SK-N-SH treated with all-trans-retinoic acid at 6 μM for 48 hours (cell line): ENCODE results near the gene UGT2A3.
"Not testable (repeated sequence)": the region's sequence is repeated elsewhere in the genome, so short reads cannot be mapped to it uniquely, and the experiment has no call there.

ENCODE experiments used
- ATAC-seq: fragments of 200-7000 bp; cut with Tn5 transposase; 3 replicates; pipeline ENCODE4 v1.9.1; 2020; ENCODE audit warnings: mild to moderate bottlenecking, moderate library complexity
- CSDC2 ChIP-seq: fragments of 250-450 bp; sonication (Bioruptor Pico); IDR thresholded peaks from 2 replicates; pipeline ENCODE4 v1.5.0; 2020; ENCODE audit warnings: mild to moderate bottlenecking, moderate library complexity
- ESRRG ChIP-seq: fragments of 250-450 bp; sonication (Bioruptor Pico); IDR thresholded peaks from 2 replicates; pipeline ENCODE4 v1.6.1; 2021; ENCODE audit warnings: mild to moderate bottlenecking
- GLIS3 ChIP-seq: fragments of 250-450 bp; sonication (Bioruptor Pico); IDR thresholded peaks from 2 replicates; pipeline ENCODE4 v1.5.0; 2020; ENCODE audit warnings: mild to moderate bottlenecking, moderate library complexity
- ISL1 ChIP-seq: fragments of 250-450 bp; sonication (Bioruptor Pico); IDR thresholded peaks from 2 replicates; pipeline ENCODE4 v2.1.2; 2022; ENCODE audit warnings: mild to moderate bottlenecking, moderate library complexity
- OSR1 ChIP-seq: fragments of 250-450 bp; sonication (Bioruptor Pico); IDR thresholded peaks from 2 replicates; pipeline ENCODE4 v1.8.0; 2022; ENCODE audit warnings: moderate library complexity, mild to moderate bottlenecking, inconsistent platforms
- SNAI2 ChIP-seq: fragments of 250-450 bp; sonication (Bioruptor Pico); IDR thresholded peaks from 2 replicates; pipeline ENCODE4 v1.5.0; 2020; ENCODE audit warnings: mild to moderate bottlenecking, moderate library complexity
- TCF4 ChIP-seq: fragments of 250-450 bp; sonication (Bioruptor Pico); IDR thresholded peaks from 2 replicates; pipeline ENCODE4 v1.8.0; 2021; ENCODE audit warnings: mild to moderate bottlenecking, moderate library complexity, borderline replicate concordance
- TOX ChIP-seq: fragments of 250-450 bp; sonication (Bioruptor Pico); IDR thresholded peaks from 2 replicates; pipeline ENCODE4 v1.8.0; 2021; ENCODE audit warnings: mild to moderate bottlenecking, moderate library complexity, borderline replicate concordance
- ZC3H10 ChIP-seq: fragments of 250-450 bp; sonication (Bioruptor Pico); IDR thresholded peaks from 2 replicates; pipeline ENCODE4 v1.5.1; 2021; ENCODE audit warnings: mild to moderate bottlenecking, moderate library complexity
- ZFP30 ChIP-seq: fragments of 450-650 bp; formaldehyde crosslinking; IDR thresholded peaks from 2 replicates; pipeline ENCODE4 v1.5.0; 2022; ENCODE audit warnings: mild to moderate bottlenecking, moderate library complexity
- ZNF565 ChIP-seq: fragments of 450-650 bp; formaldehyde crosslinking; conservative IDR thresholded peaks from 2 replicates; pipeline ENCODE4 v1.5.0; 2020; ENCODE audit warnings: low read depth, mild to moderate bottlenecking, moderate library complexity
- ZNF8 ChIP-seq: fragments of 450-650 bp; formaldehyde crosslinking; IDR thresholded peaks from 2 replicates; pipeline ENCODE4 v1.5.0; 2020; ENCODE audit warnings: mild to moderate bottlenecking, moderate library complexity
- TF ChIP-seq, protein P1 (sequence below): fragments of 250-450 bp; sonication (Bioruptor Pico); IDR thresholded peaks from 2 replicates; pipeline ENCODE4 v1.5.0; 2020; ENCODE audit warnings: mild to moderate bottlenecking, moderate library complexity
- TF ChIP-seq, protein P2 (sequence below): fragments of 250-450 bp; sonication (Bioruptor Pico); IDR thresholded peaks from 2 replicates; pipeline ENCODE4 v1.8.0; 2020; ENCODE audit warnings: mild to moderate bottlenecking, moderate library complexity, borderline replicate concordance
- TF ChIP-seq, protein P3 (sequence below): fragments of 250-450 bp; sonication (Bioruptor Pico); IDR thresholded peaks from 2 replicates; pipeline ENCODE4 v1.8.0; 2021; ENCODE audit warnings: low read depth, mild to moderate bottlenecking, moderate library complexity, borderline replicate concordance
- TF ChIP-seq, protein P4 (sequence below): fragments of 250-450 bp; sonication (Bioruptor Pico); IDR thresholded peaks from 2 replicates; pipeline ENCODE4 v1.5.1; 2020; ENCODE audit warnings: low read depth, mild to moderate bottlenecking, moderate library complexity

Gene UGT2A3

DNA sequence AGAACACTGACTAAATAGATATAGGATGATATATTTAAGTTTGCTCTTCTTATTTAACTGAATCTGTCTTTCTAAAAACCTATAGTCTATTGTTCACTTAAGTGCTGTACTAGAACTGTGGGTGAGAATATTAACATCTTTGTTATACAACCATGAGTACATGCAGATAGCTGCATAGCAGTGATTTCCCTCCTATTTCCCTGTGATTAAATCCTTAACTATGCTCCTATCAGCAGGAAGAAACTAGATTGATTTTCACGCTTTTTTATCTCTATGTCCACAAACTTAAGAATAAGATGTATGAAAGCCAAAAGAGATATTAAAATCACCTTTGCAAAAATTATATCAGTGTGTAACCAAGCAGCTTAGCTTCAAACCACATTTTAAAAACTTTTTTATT lies 11.3 kb upstream of the UGT2A3 start:
- TF ChIP-seq SNAI2 (no peak), GLIS3 (CRISPR knock-in tag) (no peak), ZNF565 (CRISPR knock-in tag) (no peak)
- ATAC-seq = no peak

DNA sequence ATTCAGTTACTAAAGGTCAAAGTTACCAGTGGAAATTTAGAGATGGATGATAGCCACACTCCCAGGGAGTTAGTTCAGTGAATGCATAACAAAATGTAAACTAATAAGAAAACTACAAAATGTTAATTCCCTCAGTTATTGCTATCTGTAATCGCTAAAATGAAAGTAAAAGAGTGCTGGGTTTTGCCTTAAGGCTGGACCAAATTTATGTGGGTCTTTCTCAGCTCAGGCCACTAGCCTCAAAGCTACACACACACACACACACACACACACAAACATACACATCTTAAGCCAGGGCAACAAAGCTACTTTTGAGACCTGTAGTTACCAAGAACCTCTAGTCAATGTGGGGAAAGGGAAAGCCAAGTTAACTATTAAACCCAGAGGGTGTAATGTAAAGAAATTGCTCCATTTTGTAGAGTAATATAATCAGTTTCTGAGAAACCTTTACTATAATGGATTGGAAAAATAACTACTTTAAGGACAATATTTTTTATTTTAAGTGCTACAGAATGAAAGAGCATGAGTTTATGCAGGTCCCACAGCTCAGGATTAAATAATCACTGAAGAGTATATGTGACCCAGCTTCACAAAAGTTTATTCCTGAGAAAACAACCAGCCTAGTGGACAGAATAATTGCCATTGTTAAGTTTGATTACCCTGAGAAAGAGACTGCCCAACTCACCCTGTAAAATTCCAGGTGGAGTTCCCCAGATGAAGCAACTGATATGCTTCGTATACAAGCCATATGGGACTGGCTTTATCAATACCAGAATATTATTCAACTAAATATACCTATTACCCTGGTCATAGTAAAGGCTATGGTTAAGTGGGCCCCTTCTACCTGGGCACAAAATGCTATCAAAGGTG lies 8.9 kb upstream of the UGT2A3 start:
- no peak for ATAC-seq
- TF ChIP-seq, protein P1, sequence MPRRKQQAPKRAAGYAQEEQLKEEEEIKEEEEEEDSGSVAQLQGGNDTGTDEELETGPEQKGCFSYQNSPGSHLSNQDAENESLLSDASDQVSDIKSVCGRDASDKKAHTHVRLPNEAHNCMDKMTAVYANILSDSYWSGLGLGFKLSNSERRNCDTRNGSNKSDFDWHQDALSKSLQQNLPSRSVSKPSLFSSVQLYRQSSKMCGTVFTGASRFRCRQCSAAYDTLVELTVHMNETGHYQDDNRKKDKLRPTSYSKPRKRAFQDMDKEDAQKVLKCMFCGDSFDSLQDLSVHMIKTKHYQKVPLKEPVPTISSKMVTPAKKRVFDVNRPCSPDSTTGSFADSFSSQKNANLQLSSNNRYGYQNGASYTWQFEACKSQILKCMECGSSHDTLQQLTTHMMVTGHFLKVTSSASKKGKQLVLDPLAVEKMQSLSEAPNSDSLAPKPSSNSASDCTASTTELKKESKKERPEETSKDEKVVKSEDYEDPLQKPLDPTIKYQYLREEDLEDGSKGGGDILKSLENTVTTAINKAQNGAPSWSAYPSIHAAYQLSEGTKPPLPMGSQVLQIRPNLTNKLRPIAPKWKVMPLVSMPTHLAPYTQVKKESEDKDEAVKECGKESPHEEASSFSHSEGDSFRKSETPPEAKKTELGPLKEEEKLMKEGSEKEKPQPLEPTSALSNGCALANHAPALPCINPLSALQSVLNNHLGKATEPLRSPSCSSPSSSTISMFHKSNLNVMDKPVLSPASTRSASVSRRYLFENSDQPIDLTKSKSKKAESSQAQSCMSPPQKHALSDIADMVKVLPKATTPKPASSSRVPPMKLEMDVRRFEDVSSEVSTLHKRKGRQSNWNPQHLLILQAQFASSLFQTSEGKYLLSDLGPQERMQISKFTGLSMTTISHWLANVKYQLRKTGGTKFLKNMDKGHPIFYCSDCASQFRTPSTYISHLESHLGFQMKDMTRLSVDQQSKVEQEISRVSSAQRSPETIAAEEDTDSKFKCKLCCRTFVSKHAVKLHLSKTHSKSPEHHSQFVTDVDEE (CRISPR knock-in tag) = no peak
- TF ChIP-seq OSR1 (CRISPR knock-in tag) = no peak

DNA sequence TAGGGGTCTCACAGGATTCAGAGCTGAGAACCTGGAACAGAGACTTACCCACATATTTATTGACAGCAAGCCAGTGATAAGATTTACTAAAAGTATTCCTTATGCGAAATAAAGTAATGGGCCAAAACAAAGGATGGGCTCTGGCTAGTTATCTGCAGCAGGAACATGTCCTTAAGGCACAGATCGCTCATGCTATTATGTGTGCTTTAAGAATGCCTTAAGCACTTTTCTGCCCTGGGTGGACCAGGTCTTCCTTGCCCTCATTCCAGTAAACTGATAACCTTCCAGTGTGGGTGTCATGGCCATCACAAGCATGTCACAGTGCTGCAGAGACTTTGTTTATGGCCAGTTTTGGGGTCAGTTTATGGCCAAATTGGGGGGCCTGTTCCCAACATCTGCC lies 7.5 kb upstream of the UGT2A3 start:
- not testable (repeated sequence) for ATAC-seq

DNA sequence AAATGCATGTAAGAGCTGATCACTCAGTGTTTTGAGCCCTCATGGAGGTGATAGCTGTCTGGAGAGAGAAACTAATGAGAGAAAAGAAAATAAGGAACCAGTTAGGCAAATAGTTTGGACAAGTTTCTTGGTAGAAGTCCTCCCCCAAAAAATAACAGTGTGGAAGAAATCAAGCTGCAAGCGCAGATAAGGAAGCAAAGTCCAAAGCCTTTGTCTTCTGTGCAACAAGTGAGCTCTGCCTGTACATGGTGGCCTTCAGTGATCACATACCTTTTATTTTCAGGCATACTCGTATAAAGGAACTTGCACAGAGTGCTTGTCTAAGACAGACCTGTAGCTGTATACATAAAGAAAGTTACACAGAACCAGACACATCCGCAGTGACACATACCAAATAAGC lies 2.5 kb upstream of the UGT2A3 start:
- ATAC-seq = no peak
- TF ChIP-seq, protein P2, sequence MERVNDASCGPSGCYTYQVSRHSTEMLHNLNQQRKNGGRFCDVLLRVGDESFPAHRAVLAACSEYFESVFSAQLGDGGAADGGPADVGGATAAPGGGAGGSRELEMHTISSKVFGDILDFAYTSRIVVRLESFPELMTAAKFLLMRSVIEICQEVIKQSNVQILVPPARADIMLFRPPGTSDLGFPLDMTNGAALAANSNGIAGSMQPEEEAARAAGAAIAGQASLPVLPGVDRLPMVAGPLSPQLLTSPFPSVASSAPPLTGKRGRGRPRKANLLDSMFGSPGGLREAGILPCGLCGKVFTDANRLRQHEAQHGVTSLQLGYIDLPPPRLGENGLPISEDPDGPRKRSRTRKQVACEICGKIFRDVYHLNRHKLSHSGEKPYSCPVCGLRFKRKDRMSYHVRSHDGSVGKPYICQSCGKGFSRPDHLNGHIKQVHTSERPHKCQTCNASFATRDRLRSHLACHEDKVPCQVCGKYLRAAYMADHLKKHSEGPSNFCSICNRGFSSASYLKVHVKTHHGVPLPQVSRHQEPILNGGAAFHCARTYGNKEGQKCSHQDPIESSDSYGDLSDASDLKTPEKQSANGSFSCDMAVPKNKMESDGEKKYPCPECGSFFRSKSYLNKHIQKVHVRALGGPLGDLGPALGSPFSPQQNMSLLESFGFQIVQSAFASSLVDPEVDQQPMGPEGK = no peak
- TF ChIP-seq, protein P1 (CRISPR knock-in tag) = no peak
- TF ChIP-seq, protein P3, sequence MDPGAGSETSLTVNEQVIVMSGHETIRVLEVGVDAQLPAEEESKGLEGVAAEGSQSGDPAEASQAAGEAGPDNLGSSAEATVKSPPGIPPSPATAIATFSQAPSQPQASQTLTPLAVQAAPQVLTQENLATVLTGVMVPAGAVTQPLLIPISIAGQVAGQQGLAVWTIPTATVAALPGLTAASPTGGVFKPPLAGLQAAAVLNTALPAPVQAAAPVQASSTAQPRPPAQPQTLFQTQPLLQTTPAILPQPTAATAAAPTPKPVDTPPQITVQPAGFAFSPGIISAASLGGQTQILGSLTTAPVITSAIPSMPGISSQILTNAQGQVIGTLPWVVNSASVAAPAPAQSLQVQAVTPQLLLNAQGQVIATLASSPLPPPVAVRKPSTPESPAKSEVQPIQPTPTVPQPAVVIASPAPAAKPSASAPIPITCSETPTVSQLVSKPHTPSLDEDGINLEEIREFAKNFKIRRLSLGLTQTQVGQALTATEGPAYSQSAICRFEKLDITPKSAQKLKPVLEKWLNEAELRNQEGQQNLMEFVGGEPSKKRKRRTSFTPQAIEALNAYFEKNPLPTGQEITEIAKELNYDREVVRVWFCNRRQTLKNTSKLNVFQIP = no peak
- no peak for TF ChIP-seq ZNF565 (CRISPR knock-in tag)
- no peak for TF ChIP-seq OSR1 (CRISPR knock-in tag)
- no peak for TF ChIP-seq TOX (CRISPR knock-in tag)
- no peak for TF ChIP-seq ZC3H10 (CRISPR knock-in tag)
- no peak for TF ChIP-seq ZNF8 (CRISPR knock-in tag)
- TF ChIP-seq SNAI2 = no peak
- no peak for TF ChIP-seq CSDC2 (CRISPR knock-in tag)
- no peak for TF ChIP-seq ISL1 (CRISPR knock-in tag)
- no peak for TF ChIP-seq ESRRG (CRISPR knock-in tag)
- no peak for TF ChIP-seq ZFP30 (CRISPR knock-in tag)
- TF ChIP-seq, protein P4, sequence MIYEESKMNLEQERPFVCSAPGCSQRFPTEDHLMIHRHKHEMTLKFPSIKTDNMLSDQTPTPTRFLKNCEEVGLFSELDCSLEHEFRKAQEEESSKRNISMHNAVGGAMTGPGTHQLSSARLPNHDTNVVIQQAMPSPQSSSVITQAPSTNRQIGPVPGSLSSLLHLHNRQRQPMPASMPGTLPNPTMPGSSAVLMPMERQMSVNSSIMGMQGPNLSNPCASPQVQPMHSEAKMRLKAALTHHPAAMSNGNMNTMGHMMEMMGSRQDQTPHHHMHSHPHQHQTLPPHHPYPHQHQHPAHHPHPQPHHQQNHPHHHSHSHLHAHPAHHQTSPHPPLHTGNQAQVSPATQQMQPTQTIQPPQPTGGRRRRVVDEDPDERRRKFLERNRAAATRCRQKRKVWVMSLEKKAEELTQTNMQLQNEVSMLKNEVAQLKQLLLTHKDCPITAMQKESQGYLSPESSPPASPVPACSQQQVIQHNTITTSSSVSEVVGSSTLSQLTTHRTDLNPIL = no peak
- TF ChIP-seq GLIS3 (CRISPR knock-in tag) = no peak
- TF ChIP-seq TCF4 (CRISPR knock-in tag) = no peak
